K562 (cell line): Measurements from ENCODE around the gene CREG1. TPM values are rescaled to one million over a fixed set of nuclear protein-coding genes. Genes with fewer than 3 reads are reported as not detected.

Experiments
- ATAC-seq: fragments of 200-7000 bp; cut with Tn5 transposase; 3 replicates; pipeline ENCODE4 v1.9.1; 2020; ENCODE audit warnings: moderate library complexity
- BruUV-seq: library from RNA; stranded (reverse); fragments of 400-500 nt; replicated peaks from 2 replicates; lab custom pipeline; 2021; lab: Mats Ljungman, UMichigan
- CTCF ChIA-PET: fragments of 300-600 bp; formaldehyde crosslinking; extraction: SDS; loops from one replicate; lab custom pipeline; 2021; ENCODE audit warnings: low intra/inter-chr PET ratio; lab: Yijun Ruan, JAX
- POLR2A ChIA-PET: fragments of 300-600, 350-650 bp; sonication (Branson Sonifier 250); formaldehyde crosslinking; extraction: SDS; loops from one replicate; lab custom pipeline; 2021; ENCODE audit warnings: antibody characterized with exemption, inconsistent platforms; lab: Yijun Ruan, JAX
- DNase-seq, 4 experiments: peaks; one replicate each; pipeline versions ENCODE4 v3.0.0 to v3.0.0-alpha.2; 2011 to 2018; ENCODE audit warnings: low spot score in 3 of 4, mixed read lengths in 3 of 4; ENCODE audit errors: extremely low read depth in 1 of 4
- FAIRE-seq: peaks from 2 replicates; lab custom pipeline; 2011; peaks lifted over from hg19 to GRCh38; lab: Jason Lieb, UNC
- H2AFZ ChIP-seq: 2 replicates; pipeline ENCODE4 v1.6.0; 2011; ENCODE audit warnings: low read depth, low read length, control low read depth, inconsistent platforms
- H3K27ac ChIP-seq: fragments of 200-600 bp; 3 replicates; pipeline ENCODE4 v1.8.0; 2011; ENCODE audit warnings: low read depth, mild to moderate bottlenecking, control low read depth, inconsistent platforms, low read length, moderate library complexity, mixed read lengths; ENCODE audit errors: extremely low read depth
- H3K27me3 ChIP-seq, 2 experiments: fragments of 300-600 bp in 1 of 2; 2 replicates in 1 of 2; 3 replicates in 1 of 2; pipeline versions ENCODE4 v1.6.0 to v1.8.0; 2011; ENCODE audit warnings: inconsistent platforms in 2 of 2, low read length in 2 of 2, mild to moderate bottlenecking in 1 of 2, mixed read lengths in 1 of 2, moderate library complexity in 1 of 2; ENCODE audit not compliant: control insufficient read depth in 2 of 2, insufficient read depth in 2 of 2
- H3K36me3 ChIP-seq: fragments of 300-600 bp; 3 replicates; pipeline ENCODE4 v1.8.0; 2011; ENCODE audit warnings: mild to moderate bottlenecking, low read length, inconsistent platforms; ENCODE audit not compliant: control insufficient read depth, insufficient read depth
- H3K4me1 ChIP-seq, 2 experiments: fragments of 200-600 bp in 1 of 2; replicated peaks in 1 of 2; 2 replicates in 1 of 2; 3 replicates in 1 of 2; pipeline versions ENCODE4 v1.5.1 to v1.8.0; 2011; ENCODE audit warnings: inconsistent platforms in 2 of 2, low read length in 2 of 2, mild to moderate bottlenecking in 1 of 2, mixed read lengths in 1 of 2, moderate library complexity in 1 of 2; ENCODE audit not compliant: control insufficient read depth in 2 of 2, insufficient read depth in 2 of 2
- H3K4me2 ChIP-seq: 2 replicates; pipeline ENCODE4 v1.6.1; 2011; ENCODE audit warnings: low read length, control low read depth, inconsistent platforms, mixed read lengths; ENCODE audit not compliant: insufficient read depth
- H3K4me3 ChIP-seq: fragments of 200-600 bp; sonication (generic), shearing (Covaris generic); 2 replicates; pipeline ENCODE4 v1.5.1; 2016; ENCODE audit warnings: control low read depth, inconsistent platforms
- H3K79me2 ChIP-seq: fragments of 200-600 bp; 3 replicates; pipeline ENCODE4 v1.8.0; 2011; ENCODE audit warnings: low read length, inconsistent platforms; ENCODE audit not compliant: control insufficient read depth, insufficient read depth
- H3K9ac ChIP-seq, 2 experiments: 2 replicates each; pipeline versions ENCODE4 v1.6.0 to v1.6.1; 2011; ENCODE audit warnings: low read depth in 2 of 2, low read length in 2 of 2, control low read depth in 1 of 2, inconsistent platforms in 1 of 2, mild to moderate bottlenecking in 1 of 2, mixed read lengths in 1 of 2; ENCODE audit not compliant: insufficient read depth in 1 of 2
- H3K9me1 ChIP-seq: one replicate; pipeline ENCODE4 v1.6.0; 2011; ENCODE audit warnings: inconsistent platforms, mild to moderate bottlenecking, low read length, moderate library complexity; ENCODE audit not compliant: control insufficient read depth, insufficient read depth
- H3K9me3 ChIP-seq: replicated peaks from 2 replicates; pipeline ENCODE4 v1.5.1; 2011; ENCODE audit warnings: low read depth, low read length, inconsistent platforms; ENCODE audit not compliant: control insufficient read depth, insufficient read depth
- H4K20me1 ChIP-seq: replicated peaks from 2 replicates; pipeline ENCODE4 v1.6.1; 2011; ENCODE audit warnings: low read length, inconsistent platforms, mixed read lengths; ENCODE audit not compliant: control insufficient read depth, insufficient read depth
- ADNP ChIP-seq: fragments of 200-800 bp; sonication (Bioruptor generic); IDR thresholded peaks from 2 replicates; pipeline ENCODE4 v1.6.1; 2016; ENCODE audit warnings: missing genetic modification characterization, missing compliant biosample characterization
- KDM5B ChIP-seq: fragments of 200-600 bp; sonication (generic); IDR thresholded peaks from 2 replicates; pipeline ENCODE4 v1.6.1; 2012; ENCODE audit warnings: low read depth, mild to moderate bottlenecking, moderate library complexity, low read length, control low read depth, inconsistent platforms; ENCODE audit not compliant: insufficient replicate concordance
- KLF10 ChIP-seq: fragments of 250-450 bp; sonication (Bioruptor Pico); IDR thresholded peaks from 2 replicates; pipeline ENCODE4 v1.6.1; 2021; ENCODE audit warnings: matching md5 sums
- POLR2A ChIP-seq: fragments of 450-650 bp; conservative IDR thresholded peaks from 2 replicates; pipeline ENCODE4 v1.6.1; 2016
- POLR2AphosphoS5 ChIP-seq: IDR thresholded peaks from 2 replicates; pipeline ENCODE4 v1.6.1; 2011; ENCODE audit warnings: mild to moderate bottlenecking, low read depth, low read length, moderate library complexity; ENCODE audit not compliant: control insufficient read depth, insufficient read depth
- PTTG1 ChIP-seq: fragments of 450-650 bp; IDR thresholded peaks from 2 replicates; pipeline ENCODE4 v1.6.1; 2016; ENCODE audit warnings: low read depth, mild to moderate bottlenecking, missing genetic modification characterization, missing compliant biosample characterization
- RREB1 ChIP-seq: fragments of 250-450 bp; sonication (Bioruptor Pico); IDR thresholded peaks from 2 replicates; pipeline ENCODE4 v1.4.0; 2020
- SIN3B ChIP-seq: fragments of 450-650 bp; IDR thresholded peaks from 2 replicates; pipeline ENCODE4 v1.6.1; 2017; ENCODE audit warnings: low read depth, mild to moderate bottlenecking, moderate library complexity
- TSHZ1 ChIP-seq: fragments of 250-450 bp; sonication (Bioruptor Pico); IDR thresholded peaks from 2 replicates; pipeline ENCODE4 v1.4.0; 2020; ENCODE audit warnings: mild to moderate bottlenecking, moderate library complexity
- ZNF134 ChIP-seq: fragments of 250-450 bp; sonication (Bioruptor Pico); conservative IDR thresholded peaks from 2 replicates; pipeline ENCODE4 v1.4.0; 2020
- WGBS: fragments of 100-300 bp; shearing (Covaris generic); methylation state at CpG from one replicate; pipeline ENCODE4 v1.1.6; 2016; ENCODE audit warnings: low coverage, mixed read lengths; ENCODE audit not compliant: insufficient coverage; ENCODE audit errors: missing lambda C conversion rate; 5-methylcytosine and 5-hydroxymethylcytosine counted together
- in situ Hi-C: fragments of 300-500 bp; cut with MboI; formaldehyde crosslinking; loops from 4 replicates; pipeline ENCODE4 v1.15.0; 2018; ENCODE audit warnings: inconsistent platforms, mixed read lengths
- intact Hi-C: fragments of 100-400 bp; cut with micrococcal nuclease; formaldehyde crosslinking; loops from 2 replicates; pipeline ENCODE4 v1.14.2; 2022
- polyA plus RNA-seq, 8 experiments: library from polyadenylated mRNA; depleted of rRNA in 4 of 8; stranded (reverse) in 5 of 8; unstranded in 3 of 8; fragments of >200 nt; fragmentation: Nextera tagmentation in 2 of 8; fragmentation: Illumina TruSeq in 1 of 8; extraction: Ambion mirVana in 2 of 8; extraction: Trizol in 1 of 8; gene quantifications; 2 replicates each; pipeline versions ENCODE4 v1.2.1 to v1.2.3, GENCODE V29; 2011 to 2014; ENCODE audit warnings: inconsistent platforms in 1 of 8, missing spikeins in 1 of 8
- total RNA-seq, 7 experiments: library from RNA; depleted of rRNA in 6 of 7; stranded (reverse); fragments of >200 nt in 6 of 7; fragmentation: Illumina TruSeq in 2 of 7; extraction: Trizol in 2 of 7; gene quantifications; 2 replicates each; pipeline versions ENCODE4 v1.2.1 to v1.2.3, GENCODE V29; 2011 to 2021; ENCODE audit warnings: low replicate concordance in 1 of 7

Gene CREG1
- total and polyA plus RNA-seq, 9 of the 15 experiments (the other 6 are each of a cell fraction or from before 2014, with no cell fraction given) = 45.7 to 272 (median 161) TPM

- Histone ChIP-seq H2AFZ (no peak overlapping the region), H3K27ac (no peak overlapping the region), H3K9me3 (no peaks in the 10 kb centered on the region), H3K4me1 (peaks cover 23 to 30% of the 10 kb centered on the region in 2 experiments; a peak in 4 of 5 replicates), H3K4me2 (no peak overlapping the region), H3K27me3 (no peaks in the 10 kb centered on the region), H4K20me1 (no peaks in the 10 kb centered on the region), H3K79me2 (peaks cover 17% of the 10 kb centered on the region), H3K9ac (peak overlapping the region in 1 of 2 experiments; percentile 53; a peak in 1 of 4 replicates), H3K4me3 (no peak overlapping the region), H3K36me3 (peaks cover 74% of the 10 kb centered on the region), H3K9me1 (no peaks in the 10 kb centered on the region)
- no peak for ATAC-seq
- intact Hi-C loops = no loop called here
- no peak for DNase-seq
- ChIA-PET CTCF (no interaction called here), POLR2A (interaction anchor here (0.6 to 6.1 kb wide), 7 partner anchors 8 to 145 kb away, joined by 3 to 71 read pairs (median 3); partner anchors contain the start of gene CREG1)
- WGBS = 74% methylated on average over 13 of the region's 13 CpGs
- in situ Hi-C loops = no loop called here
- no peak for FAIRE-seq
- no TSS peak for BruUV-seq
- TF ChIP-seq RREB1 (CRISPR knock-in tag) (no peak), TSHZ1 (CRISPR knock-in tag) (no peak), POLR2AphosphoS5 (0 out of 2 replicates have a peak, but pooled peaks have one; percentile 17), PTTG1 (no peak), ZNF134 (no peak), ADNP (no peak), KLF10 (CRISPR knock-in tag) (no peak), SIN3B (no peak), POLR2A (peak; percentile 56; the same call in 1 of the 2 replicates), KDM5B (no peak)
Observed at GRCh38 chr1:167543199-167543990, 10.2 kb downstream of the CREG1 start.
